Hepatocyte (in vitro differentiated cells): ENCODE results near the gene PPP1R9A.

Experiments
- CTCF ChIP-seq: fragments of 200-600 bp; sonication (generic); IDR thresholded peaks from 2 replicates; pipeline ENCODE4 v1.5.1; 2016; ENCODE audit warnings: antibody characterized with exemption, mild to moderate bottlenecking; ENCODE audit not compliant: poor library complexity
- EZH2 ChIP-seq: fragments of 200-600 bp; sonication (generic); IDR thresholded peaks from 2 replicates; pipeline ENCODE4 v1.6.1; 2016; ENCODE audit warnings: antibody characterized with exemption, mild to moderate bottlenecking, borderline replicate concordance

- TF ChIP-seq CTCF (no peak), EZH2 (no peak)
These were observed 98.6 kb downstream of the PPP1R9A start for GRCh38 chr7:95006010-95006409.
